ENCODE measurements around the gene S100PBP. TPM values are rescaled to one million over a fixed set of nuclear protein-coding genes. Genes with fewer than 3 reads are reported as not detected.
"Not testable (repeated sequence)": the region's sequence is repeated elsewhere in the genome, so short reads cannot be mapped to it uniquely, and the experiment has no call there.

The S100PBP gene
- total and polyA plus RNA-seq, 3 donors from 2014 or later = 99.7 to 133 (median 120) TPM

GRCh38 chr1:32784817-32785216, 32.6 kb upstream of the S100PBP start:
- Histone ChIP-seq H3K4me3 (no peak overlapping the region), H3K9me3 (no peaks in the 10 kb centered on the region), H3K36me3 (ENCODE audit: low read depth, missing control alignments) (peaks cover 3% of the 10 kb centered on the region), H3K27ac (no peak overlapping the region), H3K4me1 (peaks cover 7% of the 10 kb centered on the region), H3K27me3 (no peaks in the 10 kb centered on the region)
- no peak for DNase-seq
- 94 to 97% methylated on average over 3 of the region's 3 CpGs for WGBS, 2 donors
- intact Hi-C loops (cut with DNase I; ENCODE audit: low total_unique reads) = loop anchor here (10.0 kb wide), 1 partner anchor 90 kb away; the partner anchor contains the start of gene FNDC5
- TF ChIP-seq POLR2A (IDR thresholded peaks at IDR 0.05) (no peak), CTCF (IDR thresholded peaks at IDR 0.05) (no peak)

- Histone ChIP-seq H3K9me3 (no peaks in the 10 kb centered on the region), H3K4me3 (no peak overlapping the region), H3K27ac (peak overlapping the region; percentile 57 to 72), H3K27me3 (no peaks in the 10 kb centered on the region), H3K4me1 (peaks cover 7% of the 10 kb centered on the region), H3K36me3 (ENCODE audit: low read depth, missing control alignments) (no peaks in the 10 kb centered on the region)
- intact Hi-C loops (cut with DNase I; ENCODE audit: low total_unique reads) = loop anchor here (10.0 kb wide), 1 partner anchor 88 kb away; the partner anchor contains the start of gene FNDC5
- WGBS, 2 donors = 27 to 64% methylated on average over 4 of the region's 4 CpGs
- TF ChIP-seq POLR2A (IDR thresholded peaks at IDR 0.05) (no peak), CTCF (IDR thresholded peaks at IDR 0.05) (peak; percentile 34 to 53 (median 48))
- DNase-seq = no peak
Measured at GRCh38 chr1:32786856-32787255, 30.6 kb upstream of the S100PBP start.

- intact Hi-C loops (cut with DNase I; ENCODE audit: low total_unique reads) = loop anchor here (10.0 kb wide), 1 partner anchor 85 kb away; the partner anchor contains the start of gene FNDC5
- H3K27me3 ChIP-seq; H3K9me3 ChIP-seq; DNase-seq; H3K4me3 ChIP-seq; H3K27ac ChIP-seq; H3K36me3 ChIP-seq (ENCODE audit: low read depth, missing control alignments); H3K4me1 ChIP-seq: not testable (repeated sequence)
- 81 to 83% methylated on average over 2 of the region's 2 CpGs for WGBS, 2 donors
Measured at GRCh38 chr1:32789356-32789755, 28.1 kb upstream of the S100PBP start.

GRCh38 chr1:32791881-32792280, 25.6 kb upstream of the S100PBP start:
- DNase-seq = no peak
- peaks cover under 1% of the 10 kb centered on the region for H3K4me1 ChIP-seq
- intact Hi-C loops (cut with DNase I; ENCODE audit: low total_unique reads) = no loop called here
- TF ChIP-seq POLR2A (IDR thresholded peaks at IDR 0.05) = no peak
- TF ChIP-seq CTCF (IDR thresholded peaks at IDR 0.05) = no peak
- 90 to 100% methylated on average over 1 of the region's 1 CpG for WGBS, 2 donors
- no peaks in the 10 kb centered on the region for H3K27me3 ChIP-seq
- H3K4me3 ChIP-seq = no peak overlapping the region
- H3K36me3 ChIP-seq (ENCODE audit: low read depth, missing control alignments) = no peaks in the 10 kb centered on the region
- H3K9me3 ChIP-seq = no peaks in the 10 kb centered on the region
- H3K27ac ChIP-seq = no peak overlapping the region

GRCh38 chr1:32795763-32796162, 21.7 kb upstream of the S100PBP start:
- H3K4me3 ChIP-seq; H3K9me3 ChIP-seq; intact Hi-C loops (cut with DNase I; ENCODE audit: low total_unique reads); H3K36me3 ChIP-seq (ENCODE audit: low read depth, missing control alignments); H3K4me1 ChIP-seq; H3K27me3 ChIP-seq; DNase-seq; H3K27ac ChIP-seq: not testable (repeated sequence)
- 88 to 97% methylated on average over 4 of the region's 4 CpGs for WGBS, 2 donors

GRCh38 chr1:32797456-32797855, 20.0 kb upstream of the S100PBP start:
- Histone ChIP-seq H3K4me1 (no peaks in the 10 kb centered on the region), H3K27me3 (no peaks in the 10 kb centered on the region), H3K9me3 (no peaks in the 10 kb centered on the region), H3K36me3 (ENCODE audit: low read depth, missing control alignments) (no peaks in the 10 kb centered on the region), H3K4me3 (no peak overlapping the region), H3K27ac (no peak overlapping the region)
- 89 to 95% methylated on average over 1 of the region's 1 CpG for WGBS, 2 donors
- no peak for DNase-seq
- intact Hi-C loops (cut with DNase I; ENCODE audit: low total_unique reads) = no loop called here
- no peak for TF ChIP-seq POLR2A (IDR thresholded peaks at IDR 0.05)
- TF ChIP-seq CTCF (IDR thresholded peaks at IDR 0.05) = no peak

Measured in testis (tissue), 3 donors.